PFSK-1 (cell line): ENCODE data around the gene SLC19A2.

Experiments
- FOXP2 ChIP-seq: optimal IDR thresholded peaks from 2 replicates; pipeline ENCODE3; 2011; ENCODE audit warnings: borderline replicate concordance, control low read depth, inconsistent platforms; ENCODE audit not compliant: insufficient read depth; ENCODE audit errors: extremely low read length, extremely low read depth
- POLR2AphosphoS5 ChIP-seq: IDR thresholded peaks from 2 replicates; pipeline ENCODE4 v1.6.1; 2012; ENCODE audit warnings: low read depth, mild to moderate bottlenecking, control low read depth, low read length, moderate library complexity
- REST ChIP-seq, 2 experiments: IDR thresholded peaks; 2 replicates each; pipeline versions ENCODE4 v1.6.1 to v1.8.0; 2011 to 2012; ENCODE audit warnings: low read depth in 2 of 2, low read length in 2 of 2, control low read depth in 1 of 2, inconsistent platforms in 1 of 2, mild to moderate bottlenecking in 1 of 2, moderate library complexity in 1 of 2; ENCODE audit not compliant: insufficient read depth in 1 of 2
- SIN3A ChIP-seq: IDR thresholded peaks from 2 replicates; pipeline ENCODE4 v1.6.1; 2012; ENCODE audit warnings: mild to moderate bottlenecking, low read length, moderate library complexity, borderline replicate concordance; ENCODE audit not compliant: insufficient read depth
- TAF1 ChIP-seq: IDR thresholded peaks from 2 replicates; pipeline ENCODE4 v1.6.1; 2012; ENCODE audit warnings: low read length, control low read depth, borderline replicate concordance; ENCODE audit not compliant: insufficient read depth

The SLC19A2 gene

GRCh38 chr1:169443923-169444322 is 41.8 kb downstream of the SLC19A2 start:
- TF ChIP-seq FOXP2 (no peak), SIN3A (no peak), POLR2AphosphoS5 (no peak), TAF1 (no peak), REST (IDR thresholded peaks at IDR 0.05; ENCODE audit: insufficient read depth in 1 of 2, low read depth in 2 of 2, low read length in 2 of 2) (no peak)

GRCh38 chr1:169427081-169427641 is 58.6 kb downstream of the SLC19A2 start, which contains the start of gene CCDC181:
Gene CCDC181 (minus strand): TSS chr1:169427474. CDS start chr1:169424927, 2,547 bp downstream.
- TF ChIP-seq FOXP2 (no peak), POLR2AphosphoS5 (no peak), REST (IDR thresholded peaks at IDR 0.05; ENCODE audit: insufficient read depth in 1 of 2, low read depth in 2 of 2, low read length in 2 of 2) (no peak), SIN3A (no peak), TAF1 (no peak)

- TF ChIP-seq POLR2AphosphoS5, result no peak
- TF ChIP-seq SIN3A, result no peak
- no peak for TF ChIP-seq REST (IDR thresholded peaks at IDR 0.05; ENCODE audit: insufficient read depth in 1 of 2, low read depth in 2 of 2, low read length in 2 of 2)
Measured at GRCh38 chr1:169426174-169426705, 59.5 kb downstream of the SLC19A2 start.

- TF ChIP-seq REST (IDR thresholded peaks at IDR 0.05; ENCODE audit: insufficient read depth in 1 of 2, low read depth in 2 of 2, low read length in 2 of 2) (no peak), POLR2AphosphoS5 (no peak), SIN3A (no peak), FOXP2 (no peak), TAF1 (no peak)
Measured at GRCh38 chr1:169421309-169421708, 64.4 kb downstream of the SLC19A2 start.

GRCh38 chr1:169414952-169415351 is 70.8 kb downstream of the SLC19A2 start:
- TF ChIP-seq TAF1, result no peak
- no peak for TF ChIP-seq FOXP2
- TF ChIP-seq SIN3A, result no peak
- no peak for TF ChIP-seq POLR2AphosphoS5
- TF ChIP-seq REST (IDR thresholded peaks at IDR 0.05; ENCODE audit: insufficient read depth in 1 of 2, low read depth in 2 of 2, low read length in 2 of 2), result no peak
